ENCODE measurements around the gene DOK1.
A peak's percentile ranks its signal among the peaks of the same experiment; 100 is the strongest.

DOK1 gene

GRCh38 chr2:74553892-74554819 lies at the start of gene DOK1, which contains the start of gene LOXL3:
Gene DOK1 (plus strand): TSS chr2:74554720. CDS start chr2:74554755, 35 bp downstream.
Gene LOXL3 (minus strand): TSS chr2:74553942. CDS start chr2:74552634, 1,308 bp downstream.
- DNase-seq, result peak; percentile 73

GRCh38 chr2:74505448-74506246 lies 48.9 kb upstream of the DOK1 start:
- no peak for DNase-seq

- DNase-seq, result peak; percentile 94
These were observed 47.2 kb upstream of the DOK1 start, which contains the start of gene PCGF1 for GRCh38 chr2:74507145-74507925. Gene PCGF1 (minus strand): TSS chr2:74507695. CDS start chr2:74507668, 27 bp downstream.

DNA sequence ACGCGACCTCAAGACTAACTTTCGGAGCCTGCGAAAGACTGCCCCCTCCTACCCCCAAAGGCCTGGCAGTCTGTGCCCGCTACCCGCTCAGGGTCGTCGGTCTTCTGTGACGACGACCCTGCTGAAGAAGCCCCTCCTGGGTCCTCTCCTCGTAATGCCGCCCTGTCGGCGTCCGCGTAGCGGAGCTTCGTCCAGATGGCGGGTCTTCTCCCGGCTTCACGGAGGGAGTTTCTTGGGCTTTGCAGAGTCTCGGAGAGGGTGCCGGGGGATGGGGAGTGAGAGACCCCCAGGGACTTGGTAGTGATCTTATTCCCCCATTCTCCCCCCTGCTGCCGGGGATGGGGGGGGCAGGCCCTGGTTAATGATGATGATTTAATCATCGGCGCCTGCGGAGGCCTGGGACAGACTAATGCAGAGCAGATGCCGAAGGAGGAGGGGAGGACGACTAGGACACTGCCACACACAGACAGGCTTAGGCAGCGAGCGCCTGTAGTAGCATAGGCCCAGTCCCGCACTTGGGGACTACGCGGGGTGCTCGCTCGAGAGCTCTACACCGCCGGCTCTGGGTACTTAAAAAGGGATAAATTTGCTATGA lies 46.5 kb upstream of the DOK1 start:
- DNase-seq, result peak; percentile 12

DNA sequence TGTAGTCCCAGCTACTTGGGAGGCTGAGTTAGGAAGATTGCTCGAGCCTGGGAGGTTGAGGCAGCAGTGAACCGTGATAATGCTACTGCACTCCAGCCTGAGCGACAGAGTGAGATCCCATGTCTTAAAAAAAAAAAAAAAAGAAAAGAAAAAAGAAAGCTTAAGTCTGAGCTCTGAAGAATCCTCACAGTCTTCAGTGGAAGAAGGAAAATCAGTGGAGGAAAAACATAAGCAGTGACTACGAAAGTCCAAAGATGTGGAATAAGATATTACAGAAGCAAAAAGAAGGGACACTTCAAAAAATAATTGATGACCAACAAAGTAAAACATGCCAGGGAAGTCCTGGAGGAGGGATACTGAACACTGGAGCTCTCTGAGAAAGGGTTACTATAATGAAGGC lies 44.2 kb upstream of the DOK1 start:
- DNase-seq, result no peak

DNA sequence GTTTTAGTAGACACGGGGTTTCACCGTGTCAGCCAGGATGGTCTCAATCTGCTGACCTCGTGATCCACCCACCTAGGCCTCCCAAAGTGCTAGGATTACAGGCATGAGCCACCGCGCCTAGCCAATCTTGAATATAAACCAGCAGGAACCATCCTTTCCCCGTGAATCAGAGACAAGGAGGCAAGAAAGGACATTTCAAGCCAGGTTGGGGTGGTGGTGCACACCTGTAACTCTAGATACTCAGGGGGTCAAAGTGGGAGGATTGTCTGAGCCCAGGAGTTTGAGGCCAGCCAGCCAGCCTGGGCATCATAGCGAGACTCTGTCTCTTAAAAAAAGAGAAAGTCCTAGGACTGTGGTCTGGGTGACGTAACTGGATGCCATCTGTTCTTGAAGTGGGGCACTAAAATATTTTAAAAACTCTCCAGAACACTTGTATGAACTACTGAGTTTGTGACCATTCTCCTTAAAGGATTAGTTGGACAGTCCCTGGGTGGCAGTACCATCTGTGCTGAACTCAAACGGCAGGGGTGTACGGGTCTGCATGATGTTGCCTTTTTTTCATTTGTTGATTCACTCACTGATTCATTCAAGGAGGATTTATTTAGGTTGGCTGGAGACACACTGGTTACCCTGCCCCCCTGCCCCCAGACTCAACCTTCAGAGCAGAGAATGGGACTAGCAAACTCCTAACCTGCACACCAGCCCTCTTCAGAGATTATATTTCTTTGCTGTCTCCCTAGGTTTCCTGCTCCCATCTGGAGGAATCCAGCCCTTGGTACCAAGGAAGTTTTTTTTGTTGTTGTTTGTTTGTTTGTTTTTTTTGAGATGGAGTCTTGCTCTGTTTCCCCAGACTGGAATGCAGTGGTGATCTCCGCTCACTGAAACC lies 43.2 kb upstream of the DOK1 start:
- DNase-seq, result no peak

DNA sequence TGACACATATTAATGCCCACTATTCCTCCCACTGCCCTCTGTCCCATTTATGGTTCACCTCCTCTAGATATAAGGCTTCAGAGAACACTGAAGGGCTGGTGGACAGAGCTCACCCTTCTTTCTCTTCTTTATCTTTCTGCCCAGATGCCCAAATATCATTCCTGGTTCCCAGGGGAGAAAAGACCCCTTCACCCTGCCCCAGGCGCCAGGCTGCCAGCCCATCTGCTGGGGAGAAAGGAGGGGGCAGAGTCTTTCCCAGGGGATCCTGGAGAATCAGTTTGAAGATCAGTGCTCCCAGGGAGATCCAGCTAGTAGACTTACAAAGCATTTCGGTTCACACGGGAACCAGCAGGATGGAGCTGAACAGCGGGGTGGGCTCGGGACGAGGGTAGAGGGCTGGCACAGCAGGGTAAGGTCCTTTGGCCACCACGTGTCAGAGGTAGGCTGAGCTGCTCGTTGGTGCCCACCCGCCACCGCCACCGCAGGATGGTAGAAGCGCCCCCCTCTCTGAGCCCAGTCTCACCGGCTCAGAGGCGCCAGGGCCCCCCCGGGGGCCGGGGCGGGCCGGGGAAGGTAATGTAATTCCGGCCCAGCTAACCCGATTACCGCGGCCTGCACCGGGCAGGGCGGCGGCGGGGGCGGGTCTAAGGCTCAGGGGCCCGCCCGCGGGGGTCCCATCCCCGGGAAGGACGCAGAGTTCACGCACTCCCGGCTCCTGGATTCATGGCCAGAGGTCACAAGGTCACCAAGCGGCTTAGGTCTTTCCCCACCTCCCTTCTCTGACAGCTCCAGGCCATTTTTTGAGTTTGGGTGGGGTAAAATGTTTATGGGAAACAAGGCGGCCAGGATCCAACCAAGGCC lies 41.5 kb upstream of the DOK1 start:
- DNase-seq, result no peak

GRCh38 chr2:74513605-74514367 lies 40.7 kb upstream of the DOK1 start:
- DNase-seq, result no peak

GRCh38 chr2:74514368-74515270 lies 39.9 kb upstream of the DOK1 start, which contains the start of gene TLX2:
Gene TLX2 (plus strand): TSS chr2:74514450. CDS start chr2:74514807, 357 bp downstream.
- DNase-seq, result no peak

DNA sequence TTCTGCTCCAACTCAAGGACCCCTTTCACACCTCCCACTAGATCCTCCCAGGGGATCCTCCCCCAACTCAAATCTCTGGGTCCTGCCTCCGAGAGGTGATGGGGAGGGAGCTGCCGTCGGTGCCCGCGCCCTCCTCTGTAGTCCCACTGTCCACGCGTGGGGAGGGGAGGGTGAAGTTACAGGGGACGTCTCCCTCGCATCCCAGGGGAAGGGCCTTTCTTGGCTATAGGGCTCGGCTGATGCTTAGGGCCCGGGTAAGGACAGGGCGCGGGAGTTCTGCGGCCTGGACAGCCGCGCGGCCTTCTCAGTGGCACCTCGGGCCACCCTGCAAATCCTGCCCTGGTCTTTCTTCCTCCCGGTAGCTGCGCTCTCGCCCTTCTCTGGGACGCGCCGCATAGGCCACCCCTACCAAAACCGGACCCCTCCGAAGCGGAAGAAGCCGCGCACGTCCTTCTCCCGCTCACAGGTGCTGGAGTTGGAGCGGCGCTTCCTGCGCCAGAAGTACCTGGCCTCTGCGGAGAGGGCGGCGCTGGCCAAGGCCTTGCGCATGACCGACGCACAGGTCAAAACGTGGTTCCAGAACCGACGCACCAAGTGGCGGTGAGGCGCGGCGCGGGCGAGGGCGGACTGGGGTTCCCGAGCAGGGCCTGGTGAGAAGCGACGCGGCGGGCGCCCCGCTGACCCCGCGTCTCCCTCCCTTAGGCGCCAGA lies 39.1 kb upstream of the DOK1 start:
- no peak for DNase-seq

GRCh38 chr2:74515981-74516633 lies 38.4 kb upstream of the DOK1 start:
- no peak for DNase-seq

DNA sequence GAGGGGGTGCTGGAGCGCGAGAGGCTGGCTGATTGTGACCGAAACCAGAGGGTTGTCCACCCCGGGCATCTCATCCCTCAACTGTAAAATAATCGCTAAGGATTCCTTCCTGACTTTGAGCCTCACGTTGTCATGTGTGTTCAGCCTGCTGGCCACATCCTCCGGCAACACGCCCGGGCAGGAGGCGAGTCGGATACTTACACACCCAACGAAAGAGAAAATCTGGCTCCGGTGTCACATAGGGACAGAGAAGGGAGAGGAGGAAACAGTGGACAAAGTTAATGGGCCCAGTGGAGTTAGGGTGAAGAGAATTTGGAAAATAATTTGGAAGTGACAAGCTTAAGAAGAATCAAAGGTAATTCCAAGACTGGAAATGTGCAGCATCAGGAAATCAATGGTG lies 37.9 kb upstream of the DOK1 start:
- DNase-seq, result no peak

GRCh38 chr2:74522516-74522915 lies 32.0 kb upstream of the DOK1 start:
- DNase-seq, result no peak

GRCh38 chr2:74524005-74524404 lies 30.5 kb upstream of the DOK1 start:
- DNase-seq, result no peak

GRCh38 chr2:74524955-74525716 lies 29.4 kb upstream of the DOK1 start:
- no peak for DNase-seq
